Left forelimb (tissue), 1 donor: ENCODE measurements around the gene SKAP1.
A peak's percentile ranks its signal among the peaks of the same experiment; 100 is the strongest.

ENCODE experiments used
- DNase-seq: peaks from one replicate; pipeline ENCODE4 v3.0.0-alpha.2; 2018; ENCODE audit warnings: low spot score

The SKAP1 gene

GRCh38 chr17:48104440-48104839, 325.6 kb downstream of the SKAP1 start:
- no peak for DNase-seq

- no peak for DNase-seq
These were observed 327.0 kb downstream of the SKAP1 start for GRCh38 chr17:48102798-48103715.

- DNase-seq = no peak
These were observed 327.8 kb downstream of the SKAP1 start for GRCh38 chr17:48102043-48102750.

DNA sequence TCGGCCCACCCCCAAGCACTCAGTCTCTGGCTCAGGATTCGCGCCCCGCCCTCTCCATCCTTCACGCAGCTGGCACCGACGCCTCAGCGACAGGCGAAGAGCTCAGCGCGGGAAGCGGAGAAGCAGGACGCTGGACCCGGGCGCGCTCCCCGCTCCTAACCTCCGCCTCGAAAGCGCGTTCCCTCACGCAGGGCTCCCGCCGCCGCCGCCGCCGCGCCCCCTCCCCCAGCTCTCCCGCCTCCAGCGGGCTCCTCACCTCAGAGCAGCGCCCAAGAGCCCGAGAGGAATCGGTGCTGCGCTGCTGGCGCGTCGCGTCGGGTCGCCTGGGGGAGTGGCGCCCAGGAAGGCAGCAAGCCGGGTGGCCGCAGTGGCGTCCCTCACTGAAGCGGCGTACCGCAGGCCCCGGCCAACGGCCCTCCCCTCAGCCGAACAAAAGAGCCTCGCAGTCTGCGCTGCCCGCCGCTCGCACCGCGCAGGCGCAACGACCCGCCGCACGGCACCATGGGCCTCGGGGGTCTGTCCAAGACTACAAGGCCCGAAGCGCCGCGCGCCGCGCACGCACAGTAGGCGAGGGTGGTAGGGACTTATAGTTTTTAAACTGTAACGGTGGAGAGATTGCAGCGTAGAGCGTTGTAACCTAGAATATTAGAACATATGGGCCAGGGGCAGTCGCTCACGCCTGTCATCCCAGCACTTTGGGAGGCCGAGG, 328.8 kb downstream of the SKAP1 start, which contains the start of gene CBX1:
TSS of gene CBX1 (minus strand) at position 467 of the 709 bp plus-strand sequence. CDS start 24,474 bp downstream, outside the sequence.
- DNase-seq = peak; percentile 96

DNA sequence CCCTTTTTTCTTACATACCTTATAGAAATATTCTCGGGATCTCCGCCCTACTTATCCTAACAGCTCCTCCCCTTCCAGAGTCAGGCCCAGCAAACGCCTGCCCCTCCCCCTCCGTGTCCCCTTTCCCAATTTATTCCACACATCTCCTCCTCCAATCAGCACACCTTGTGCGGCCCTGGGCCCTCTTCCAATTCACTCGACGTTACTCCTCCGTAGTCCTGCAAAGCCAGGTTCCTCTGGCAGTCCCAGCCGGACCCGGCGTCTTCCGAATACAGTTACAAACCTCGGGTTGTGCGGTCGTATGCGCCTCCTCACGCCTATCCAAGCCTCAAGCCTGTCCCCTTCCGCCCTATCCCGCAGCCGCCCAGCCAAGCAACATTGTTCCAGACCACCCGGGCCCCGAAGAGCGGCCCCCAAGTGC, 329.4 kb downstream of the SKAP1 start:
- peak; percentile 81 for DNase-seq

DNA sequence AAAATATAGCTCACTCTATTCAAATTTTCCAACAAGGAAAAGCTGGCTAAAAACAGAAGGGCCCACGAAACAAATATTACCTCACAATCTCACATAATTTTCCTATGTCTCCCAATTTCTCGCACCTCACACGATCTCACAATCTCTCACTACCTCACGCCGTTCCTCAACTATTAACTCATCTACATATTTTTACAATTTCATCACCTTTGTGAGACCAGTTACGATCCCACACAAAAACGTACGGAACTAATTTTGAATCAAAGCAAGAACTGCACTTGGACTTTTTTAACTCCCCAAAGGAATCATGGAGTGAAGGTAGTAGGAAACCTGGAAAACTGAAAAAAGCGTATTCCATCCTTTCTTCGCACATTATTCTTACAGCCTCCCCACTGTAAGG, 329.9 kb downstream of the SKAP1 start:
- no peak for DNase-seq

GRCh38 chr17:48095611-48096010, 334.4 kb downstream of the SKAP1 start:
- DNase-seq = no peak

GRCh38 chr17:48093341-48094045, 336.5 kb downstream of the SKAP1 start:
- DNase-seq = no peak

GRCh38 chr17:48084932-48085331, 345.1 kb downstream of the SKAP1 start:
- DNase-seq = no peak
